HCT116 (cell line): ENCODE measurements around the gene MRRF.

Source experiments
- POLR2A ChIP-seq: IDR thresholded peaks from 2 replicates; pipeline ENCODE4 v1.7.0; 2011; ENCODE audit warnings: borderline replicate concordance; ENCODE audit not compliant: insufficient read depth, insufficient read length; ENCODE audit errors: extremely low read depth
- POLR2AphosphoS5 ChIP-seq: IDR thresholded peaks from 2 replicates; pipeline ENCODE4 v1.6.1; 2011; ENCODE audit warnings: mild to moderate bottlenecking, low read depth, low read length, moderate library complexity
- TF ChIP-seq, protein P1 (sequence below), 3 experiments: fragments of 200-600 bp in 1 of 3; sonication (generic) in 1 of 3; IDR thresholded peaks in 2 of 3; conservative IDR thresholded peaks in 1 of 3; 2 replicates each; pipeline ENCODE4 v1.5.1; 2012 to 2017; ENCODE audit warnings: low read depth in 2 of 3, low read length in 2 of 3, antibody characterized with exemption in 1 of 3, borderline replicate concordance in 1 of 3, control low read depth in 1 of 3, mild to moderate bottlenecking in 1 of 3, mixed read lengths in 1 of 3, mixed run types in 1 of 3, moderate library complexity in 1 of 3; ENCODE audit not compliant: insufficient read depth in 1 of 3
- TF ChIP-seq, protein P2 (sequence below): IDR thresholded peaks from 2 replicates; pipeline ENCODE4 v1.6.1; 2012

DNA sequence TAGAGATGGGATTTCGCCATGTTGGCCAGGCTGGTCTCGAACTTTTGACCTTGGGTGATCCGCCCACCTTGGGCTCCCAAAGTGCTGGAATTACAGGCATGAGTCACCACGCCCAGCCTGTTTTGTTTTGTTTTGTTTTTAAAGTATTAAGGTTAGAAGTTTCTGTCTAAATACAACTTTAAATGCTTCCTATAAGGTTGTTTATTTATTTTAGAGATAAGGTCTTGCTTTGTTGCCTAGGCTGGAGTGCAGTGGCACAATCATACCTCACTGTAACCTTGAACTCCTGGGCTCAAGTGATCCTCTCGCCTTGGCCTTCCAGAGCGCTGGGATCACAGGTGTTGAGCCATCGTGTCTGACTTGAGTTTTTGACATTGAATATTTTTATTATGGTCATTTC is 11.4 kb downstream of the MRRF start:
- TF ChIP-seq, protein P1, sequence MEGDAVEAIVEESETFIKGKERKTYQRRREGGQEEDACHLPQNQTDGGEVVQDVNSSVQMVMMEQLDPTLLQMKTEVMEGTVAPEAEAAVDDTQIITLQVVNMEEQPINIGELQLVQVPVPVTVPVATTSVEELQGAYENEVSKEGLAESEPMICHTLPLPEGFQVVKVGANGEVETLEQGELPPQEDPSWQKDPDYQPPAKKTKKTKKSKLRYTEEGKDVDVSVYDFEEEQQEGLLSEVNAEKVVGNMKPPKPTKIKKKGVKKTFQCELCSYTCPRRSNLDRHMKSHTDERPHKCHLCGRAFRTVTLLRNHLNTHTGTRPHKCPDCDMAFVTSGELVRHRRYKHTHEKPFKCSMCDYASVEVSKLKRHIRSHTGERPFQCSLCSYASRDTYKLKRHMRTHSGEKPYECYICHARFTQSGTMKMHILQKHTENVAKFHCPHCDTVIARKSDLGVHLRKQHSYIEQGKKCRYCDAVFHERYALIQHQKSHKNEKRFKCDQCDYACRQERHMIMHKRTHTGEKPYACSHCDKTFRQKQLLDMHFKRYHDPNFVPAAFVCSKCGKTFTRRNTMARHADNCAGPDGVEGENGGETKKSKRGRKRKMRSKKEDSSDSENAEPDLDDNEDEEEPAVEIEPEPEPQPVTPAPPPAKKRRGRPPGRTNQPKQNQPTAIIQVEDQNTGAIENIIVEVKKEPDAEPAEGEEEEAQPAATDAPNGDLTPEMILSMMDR (IDR thresholded peaks at IDR 0.05 in 2 of 3, conservative IDR thresholded peaks at IDR 0.05 in 1 of 3; ENCODE audit: borderline replicate concordance in 1 of 3, insufficient read depth in 1 of 3, low read depth in 2 of 3, low read length in 2 of 3) = no peak
- TF ChIP-seq POLR2A (no peak), POLR2AphosphoS5 (no peak)
- TF ChIP-seq, protein P2, sequence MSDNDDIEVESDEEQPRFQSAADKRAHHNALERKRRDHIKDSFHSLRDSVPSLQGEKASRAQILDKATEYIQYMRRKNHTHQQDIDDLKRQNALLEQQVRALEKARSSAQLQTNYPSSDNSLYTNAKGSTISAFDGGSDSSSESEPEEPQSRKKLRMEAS = no peak
